Hepatocyte (in vitro differentiated cells): ENCODE results near the gene PDE8B. TPM values are rescaled to one million over a fixed set of nuclear protein-coding genes. Genes with fewer than 3 reads are reported as not detected.
A peak's percentile ranks its signal among the peaks of the same experiment; 100 is the strongest.

Experiments used
- DNase-seq: peaks from one replicate; pipeline ENCODE4 v3.0.0-alpha.2; 2016; ENCODE audit warnings: low spot score
- H2AFZ ChIP-seq: fragments of 200-600 bp; sonication (generic); 2 replicates; pipeline ENCODE4 v1.6.0; 2016; ENCODE audit warnings: antibody characterized with exemption, mild to moderate bottlenecking
- H3K27ac ChIP-seq: fragments of 200-600 bp; sonication (generic); 2 replicates; pipeline ENCODE4 v1.5.1; 2016; ENCODE audit warnings: mild to moderate bottlenecking
- H3K27me3 ChIP-seq: fragments of 200-600 bp; sonication (generic); 2 replicates; pipeline ENCODE4 v1.6.1; 2016
- H3K36me3 ChIP-seq: fragments of 200-600 bp; sonication (generic); replicated peaks from 2 replicates; pipeline ENCODE4 v1.5.1; 2016; ENCODE audit warnings: low read depth; ENCODE audit not compliant: insufficient read depth
- H3K4me1 ChIP-seq: fragments of 200-600 bp; sonication (generic); 2 replicates; pipeline ENCODE4 v1.5.1; 2016; ENCODE audit warnings: mild to moderate bottlenecking, moderate library complexity; ENCODE audit not compliant: insufficient read depth
- H3K4me2 ChIP-seq: fragments of 200-600 bp; sonication (generic); 2 replicates; pipeline ENCODE4 v1.6.0; 2016
- H3K4me3 ChIP-seq: fragments of 200-600 bp; sonication (generic); 2 replicates; pipeline ENCODE4 v1.5.1; 2016; ENCODE audit warnings: mild to moderate bottlenecking
- H3K79me2 ChIP-seq: fragments of 200-600 bp; sonication (generic); 2 replicates; pipeline ENCODE4 v1.6.0; 2017; ENCODE audit warnings: mild to moderate bottlenecking
- H3K9me2 ChIP-seq: fragments of 200-600 bp; sonication (generic); replicated peaks from 2 replicates; pipeline ENCODE4 v1.6.0; 2017; ENCODE audit warnings: mild to moderate bottlenecking; ENCODE audit not compliant: insufficient read depth
- H3K9me3 ChIP-seq: fragments of 200-600 bp; sonication (generic); 2 replicates; pipeline ENCODE4 v1.5.1; 2016; ENCODE audit warnings: low read depth, mild to moderate bottlenecking
- H4K20me1 ChIP-seq: fragments of 200-600 bp; sonication (generic); 2 replicates; pipeline ENCODE4 v1.6.0; 2016; ENCODE audit warnings: mild to moderate bottlenecking; ENCODE audit not compliant: insufficient read depth, poor library complexity, severe bottlenecking
- CTCF ChIP-seq: fragments of 200-600 bp; sonication (generic); IDR thresholded peaks from 2 replicates; pipeline ENCODE4 v1.5.1; 2016; ENCODE audit warnings: antibody characterized with exemption, mild to moderate bottlenecking; ENCODE audit not compliant: poor library complexity
- EZH2 ChIP-seq: fragments of 200-600 bp; sonication (generic); IDR thresholded peaks from 2 replicates; pipeline ENCODE4 v1.6.1; 2016; ENCODE audit warnings: antibody characterized with exemption, mild to moderate bottlenecking, borderline replicate concordance
- EZH2phosphoT487 ChIP-seq: fragments of 200-600 bp; sonication (generic); IDR thresholded peaks from one replicate; pipeline ENCODE4 v1.6.1; 2018; ENCODE audit warnings: antibody characterized with exemption, mild to moderate bottlenecking, low read depth, moderate library complexity; ENCODE audit not compliant: unreplicated experiment, severe bottlenecking
- WGBS: methylation state at CpG from one replicate; pipeline ENCODE4 v1.1.6; 2016; ENCODE audit warnings: low lambda C conversion rate; ENCODE audit errors: missing lambda C conversion rate; 5-methylcytosine and 5-hydroxymethylcytosine counted together
- polyA plus RNA-seq: library from polyadenylated mRNA; unstranded; fragments of >200 nt; fragmentation: Nextera tagmentation; extraction: Ambion mirVana; gene quantifications from 2 replicates; pipeline ENCODE4 v1.2.1, GENCODE V29; 2016
- total RNA-seq: library from RNA; depleted of rRNA; stranded (reverse); fragments of >200 nt; gene quantifications from 2 replicates; pipeline ENCODE4 v1.2.3, GENCODE V29; 2014

Gene PDE8B
- total and polyA plus RNA-seq, 2 experiments from 2014 or later = 8.3 to 9.2 TPM

- H2AFZ ChIP-seq = no peak overlapping the region
- 86% methylated on average over 2 of the region's 2 CpGs for WGBS
- TF ChIP-seq EZH2 (no peak), CTCF (no peak), EZH2phosphoT487 (no peak)
Observed at GRCh38 chr5:77423022-77423750, 212.7 kb downstream of the PDE8B start.

GRCh38 chr5:77424921-77425320, 214.4 kb downstream of the PDE8B start:
- Histone ChIP-seq H3K27me3 (no peaks in the 10 kb centered on the region), H2AFZ (no peak overlapping the region), H3K36me3 (no peaks in the 10 kb centered on the region), H3K4me3 (no peak overlapping the region), H3K9me2 (no peaks in the 10 kb centered on the region), H3K9me3 (no peaks in the 10 kb centered on the region), H4K20me1 (no peaks in the 10 kb centered on the region), H3K4me2 (no peak overlapping the region), H3K4me1 (peaks cover 26% of the 10 kb centered on the region), H3K27ac (no peak overlapping the region), H3K79me2 (no peaks in the 10 kb centered on the region)
- DNase-seq = no peak
- TF ChIP-seq EZH2 = no peak
- TF ChIP-seq CTCF = no peak
- 62% methylated on average over 2 of the region's 2 CpGs for WGBS

More at GRCh38 chr5:77423022-77423750, 212.7 kb downstream of the PDE8B start:
- Histone ChIP-seq H3K27me3 (no peaks in the 10 kb centered on the region), H3K9me2 (no peaks in the 10 kb centered on the region), H3K4me1 (peaks cover 38% of the 10 kb centered on the region), H3K4me2 (no peak overlapping the region), H4K20me1 (no peaks in the 10 kb centered on the region), H3K36me3 (no peaks in the 10 kb centered on the region), H3K27ac (no peak overlapping the region), H3K79me2 (no peaks in the 10 kb centered on the region), H3K4me3 (no peak overlapping the region), H3K9me3 (no peaks in the 10 kb centered on the region)
- no peak for DNase-seq

GRCh38 chr5:77425420-77425819, 214.9 kb downstream of the PDE8B start:
- Histone ChIP-seq H3K27me3 (no peaks in the 10 kb centered on the region), H2AFZ (no peak overlapping the region), H3K4me3 (no peak overlapping the region), H3K4me2 (no peak overlapping the region), H3K79me2 (no peaks in the 10 kb centered on the region), H3K9me2 (no peaks in the 10 kb centered on the region), H3K4me1 (peaks cover 22% of the 10 kb centered on the region), H3K9me3 (no peaks in the 10 kb centered on the region), H4K20me1 (no peaks in the 10 kb centered on the region), H3K27ac (peak overlapping the region; percentile 50), H3K36me3 (no peaks in the 10 kb centered on the region)
- 92% methylated on average over 5 of the region's 5 CpGs for WGBS
- no peak for DNase-seq
- no peak for TF ChIP-seq EZH2
- TF ChIP-seq EZH2phosphoT487 = no peak
- TF ChIP-seq CTCF = no peak
